Measurements from ENCODE around the gene ATG7. TPM values are rescaled to one million over a fixed set of nuclear protein-coding genes. Genes with fewer than 3 reads are reported as not detected.
"Not testable (repeated sequence)": the region's sequence is repeated elsewhere in the genome, so short reads cannot be mapped to it uniquely, and the experiment has no call there.

ATG7 gene
- total RNA-seq, 1 experiment from 2014 or later, result 35.2 TPM

GRCh38 chr3:11245827-11246662, 26.2 kb upstream of the ATG7 start:
- DNase-seq, result no peak
- no peaks in the 10 kb centered on the region for H3K36me3 ChIP-seq (replicated peaks; ENCODE audit: control insufficient read depth, insufficient read depth, low read length)
- no peak overlapping the region for H3K4me3 ChIP-seq (ENCODE audit: insufficient read depth, low read depth, low read length)
- no peaks in the 10 kb centered on the region for H3K27me3 ChIP-seq (ENCODE audit: control insufficient read depth, insufficient read depth, low read length)

DNA sequence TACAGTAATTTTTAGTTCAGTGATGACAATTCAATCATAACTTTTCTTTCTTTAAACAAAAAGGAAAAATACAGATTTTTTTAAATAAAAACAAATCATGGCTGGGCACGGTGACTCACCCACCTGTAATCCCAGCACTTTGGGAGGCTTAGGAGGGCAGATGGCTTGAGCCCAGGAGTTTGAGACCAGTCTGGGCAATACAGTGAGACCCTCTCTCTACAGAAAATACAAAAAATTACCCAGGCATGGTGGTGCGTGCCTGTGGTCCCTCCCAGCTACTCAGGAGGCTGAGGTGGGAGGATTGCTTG, 25.6 kb upstream of the ATG7 start:
- DNase-seq, result no peak
- Histone ChIP-seq H3K36me3 (replicated peaks; ENCODE audit: control insufficient read depth, insufficient read depth, low read length) (no peaks in the 10 kb centered on the region), H3K27me3 (ENCODE audit: control insufficient read depth, insufficient read depth, low read length) (no peaks in the 10 kb centered on the region), H3K4me3 (ENCODE audit: insufficient read depth, low read depth, low read length) (no peak overlapping the region)

DNA sequence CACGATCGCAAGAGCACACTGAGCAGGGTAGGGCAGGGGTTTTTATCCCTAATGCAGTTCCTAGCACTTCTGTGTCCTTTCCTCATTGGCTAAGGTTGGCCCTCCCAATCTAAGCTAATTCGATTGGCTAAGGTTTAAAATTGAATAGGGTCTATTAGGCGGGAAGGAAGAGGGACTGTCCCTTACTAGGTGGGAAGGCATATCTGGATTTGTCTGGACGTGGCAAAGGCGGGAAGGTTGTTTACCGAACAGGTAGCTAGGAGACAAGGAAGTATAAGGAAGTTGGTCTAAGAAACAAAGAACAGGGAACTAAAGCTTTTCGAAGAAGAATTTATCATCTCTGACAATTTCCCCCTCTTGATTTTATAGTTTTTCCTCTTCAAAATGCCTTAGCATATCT, 24.8 kb upstream of the ATG7 start:
- DNase-seq, result no peak
- H3K27me3 ChIP-seq (ENCODE audit: control insufficient read depth, insufficient read depth, low read length), result no peaks in the 10 kb centered on the region
- H3K36me3 ChIP-seq (replicated peaks; ENCODE audit: control insufficient read depth, insufficient read depth, low read length), result no peaks in the 10 kb centered on the region
- no peak overlapping the region for H3K4me3 ChIP-seq (ENCODE audit: insufficient read depth, low read depth, low read length)

DNA sequence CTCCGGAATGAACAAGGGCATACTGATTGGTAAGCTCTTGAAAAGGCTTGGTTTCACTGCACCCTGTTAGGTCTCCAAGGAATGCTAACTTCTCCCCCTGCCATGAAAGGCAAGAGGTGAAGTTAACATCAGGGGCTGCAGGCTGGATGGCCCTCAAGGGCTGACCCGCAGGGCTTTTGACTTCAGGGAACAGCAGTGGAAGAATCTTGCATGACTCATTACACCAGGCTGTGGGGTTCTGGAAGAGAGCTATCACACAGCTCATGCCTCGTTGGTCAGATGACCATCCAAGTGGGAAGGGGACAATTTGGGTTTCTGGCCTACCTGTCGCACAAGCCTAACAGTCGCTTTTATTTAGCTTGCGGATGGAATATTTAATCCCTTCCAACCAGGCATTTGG, 23.6 kb upstream of the ATG7 start:
- Histone ChIP-seq H3K4me3 (ENCODE audit: insufficient read depth, low read depth, low read length) (no peak overlapping the region), H3K27me3 (ENCODE audit: control insufficient read depth, insufficient read depth, low read length) (no peaks in the 10 kb centered on the region), H3K36me3 (replicated peaks; ENCODE audit: control insufficient read depth, insufficient read depth, low read length) (no peaks in the 10 kb centered on the region)
- no peak for DNase-seq

GRCh38 chr3:11250902-11251806, 21.0 kb upstream of the ATG7 start:
- Histone ChIP-seq H3K36me3 (replicated peaks; ENCODE audit: control insufficient read depth, insufficient read depth, low read length) (no peaks in the 10 kb centered on the region), H3K4me3 (ENCODE audit: insufficient read depth, low read depth, low read length) (no peak overlapping the region), H3K27me3 (ENCODE audit: control insufficient read depth, insufficient read depth, low read length) (no peaks in the 10 kb centered on the region)
- DNase-seq, result no peak

- Histone ChIP-seq H3K27me3 (ENCODE audit: control insufficient read depth, insufficient read depth, low read length) (no peaks in the 10 kb centered on the region), H3K4me3 (ENCODE audit: insufficient read depth, low read depth, low read length) (no peak overlapping the region), H3K36me3 (replicated peaks; ENCODE audit: control insufficient read depth, insufficient read depth, low read length) (no peaks in the 10 kb centered on the region)
- DNase-seq, result no peak
These were observed 20.4 kb upstream of the ATG7 start for GRCh38 chr3:11251807-11252176.

GRCh38 chr3:11254876-11255275, 17.3 kb upstream of the ATG7 start:
- Histone ChIP-seq H3K27me3 (ENCODE audit: control insufficient read depth, insufficient read depth, low read length) (no peaks in the 10 kb centered on the region; the same call in 1 of the 2 replicates), H3K36me3 (replicated peaks; ENCODE audit: control insufficient read depth, insufficient read depth, low read length) (no peaks in the 10 kb centered on the region), H3K4me3 (ENCODE audit: insufficient read depth, low read depth, low read length) (no peak overlapping the region)
- DNase-seq, result no peak

GRCh38 chr3:11255537-11255936, 16.7 kb upstream of the ATG7 start:
- not testable (repeated sequence) for H3K4me3 ChIP-seq (ENCODE audit: insufficient read depth, low read depth, low read length); H3K27me3 ChIP-seq (ENCODE audit: control insufficient read depth, insufficient read depth, low read length); H3K36me3 ChIP-seq (replicated peaks; ENCODE audit: control insufficient read depth, insufficient read depth, low read length); DNase-seq

DNA sequence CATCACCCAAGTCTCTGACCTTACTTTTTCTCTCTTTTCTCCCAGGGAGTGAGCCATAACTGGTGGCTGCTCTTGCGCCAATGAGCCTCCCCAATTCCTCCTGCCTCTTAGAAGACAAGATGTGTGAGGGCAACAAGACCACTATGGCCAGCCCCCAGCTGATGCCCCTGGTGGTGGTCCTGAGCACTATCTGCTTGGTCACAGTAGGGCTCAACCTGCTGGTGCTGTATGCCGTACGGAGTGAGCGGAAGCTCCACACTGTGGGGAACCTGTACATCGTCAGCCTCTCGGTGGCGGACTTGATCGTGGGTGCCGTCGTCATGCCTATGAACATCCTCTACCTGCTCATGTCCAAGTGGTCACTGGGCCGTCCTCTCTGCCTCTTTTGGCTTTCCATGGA, 13.2 kb upstream of the ATG7 start:
- no peaks in the 10 kb centered on the region for H3K36me3 ChIP-seq (replicated peaks; ENCODE audit: control insufficient read depth, insufficient read depth, low read length)
- no peak overlapping the region for H3K4me3 ChIP-seq (ENCODE audit: insufficient read depth, low read depth, low read length)
- DNase-seq, result no peak
- no peaks in the 10 kb centered on the region; the same call in 1 of the 2 replicates for H3K27me3 ChIP-seq (ENCODE audit: control insufficient read depth, insufficient read depth, low read length)

DNA sequence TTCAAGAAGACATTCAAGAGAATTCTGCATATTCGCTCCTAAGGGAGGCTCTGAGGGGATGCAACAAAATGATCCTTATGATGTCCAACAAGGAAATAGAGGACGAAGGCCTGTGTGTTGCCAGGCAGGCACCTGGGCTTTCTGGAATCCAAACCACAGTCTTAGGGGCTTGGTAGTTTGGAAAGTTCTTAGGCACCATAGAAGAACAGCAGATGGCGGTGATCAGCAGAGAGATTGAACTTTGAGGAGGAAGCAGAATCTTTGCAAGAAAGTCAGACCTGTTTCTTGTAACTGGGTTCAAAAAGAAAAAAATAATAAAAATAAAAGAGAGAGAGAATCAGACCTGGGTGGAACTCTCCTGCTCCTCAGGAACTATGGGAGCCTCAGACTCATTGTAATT, 11.7 kb upstream of the ATG7 start:
- no peak for DNase-seq
- H3K27me3 ChIP-seq (ENCODE audit: control insufficient read depth, insufficient read depth, low read length), result no peaks in the 10 kb centered on the region; the same call in none of the 2 replicates
- H3K4me3 ChIP-seq (ENCODE audit: insufficient read depth, low read depth, low read length), result no peak overlapping the region
- H3K36me3 ChIP-seq (replicated peaks; ENCODE audit: control insufficient read depth, insufficient read depth, low read length), result no peaks in the 10 kb centered on the region

DNA sequence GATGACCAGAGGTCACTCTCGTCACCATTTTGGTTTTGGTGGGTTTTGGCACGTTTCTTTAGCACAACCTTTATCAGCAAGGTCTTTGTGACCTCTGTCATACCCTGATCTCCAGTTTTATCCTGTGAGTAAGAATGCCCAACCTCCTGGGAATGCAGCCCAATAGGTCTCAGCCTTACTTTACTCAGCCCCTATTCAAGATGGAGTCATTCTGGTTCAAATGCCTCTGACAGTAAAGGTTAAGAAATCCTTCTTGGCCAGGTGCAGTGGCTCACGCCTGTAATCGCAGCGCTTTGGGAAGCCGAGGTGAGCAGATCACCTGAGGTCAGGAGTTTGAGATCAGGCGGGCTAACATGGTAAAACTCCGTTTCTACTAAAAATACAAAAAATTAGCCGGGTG, 3.2 kb upstream of the ATG7 start:
- Histone ChIP-seq H3K4me3 (ENCODE audit: insufficient read depth, low read depth, low read length) (no peak overlapping the region), H3K27me3 (ENCODE audit: control insufficient read depth, insufficient read depth, low read length) (no peaks in the 10 kb centered on the region; the same call in 1 of the 2 replicates), H3K36me3 (replicated peaks; ENCODE audit: control insufficient read depth, insufficient read depth, low read length) (no peaks in the 10 kb centered on the region)
- no peak for DNase-seq

- H3K4me3 ChIP-seq (ENCODE audit: insufficient read depth, low read depth, low read length), result peak overlapping the region; percentile 97
- no peak for DNase-seq
- H3K36me3 ChIP-seq (replicated peaks; ENCODE audit: control insufficient read depth, insufficient read depth, low read length), result no peaks in the 10 kb centered on the region
These were observed 843 bp downstream of the ATG7 start for GRCh38 chr3:11272906-11273574.

DNA sequence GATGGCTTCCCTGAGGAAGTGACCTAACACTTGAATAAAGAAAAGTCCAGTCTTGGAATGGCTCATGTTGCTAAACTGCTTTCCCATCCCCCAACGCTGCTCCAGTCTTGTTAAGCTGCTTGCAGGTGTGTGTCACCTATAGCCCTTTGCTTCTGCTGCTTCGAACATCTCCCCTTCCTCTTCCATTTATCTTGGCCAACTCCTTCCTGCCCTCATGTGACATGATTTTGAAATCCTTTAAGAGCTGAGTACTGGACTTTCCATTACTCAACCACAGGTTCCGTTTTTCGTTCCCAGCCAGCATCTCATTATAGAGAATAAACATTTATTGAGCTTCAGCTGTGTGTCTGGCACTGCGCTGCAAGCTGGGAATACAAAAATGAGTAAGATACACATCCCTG, 1.7 kb downstream of the ATG7 start:
- no peak for DNase-seq
- no peak overlapping the region for H3K4me3 ChIP-seq (ENCODE audit: insufficient read depth, low read depth, low read length)
- H3K36me3 ChIP-seq (replicated peaks; ENCODE audit: control insufficient read depth, insufficient read depth, low read length), result no peaks in the 10 kb centered on the region
- no peaks in the 10 kb centered on the region for H3K27me3 ChIP-seq (ENCODE audit: control insufficient read depth, insufficient read depth, low read length)

More at GRCh38 chr3:11272906-11273574, 843 bp downstream of the ATG7 start:
- no peaks in the 10 kb centered on the region for H3K27me3 ChIP-seq (ENCODE audit: control insufficient read depth, insufficient read depth, low read length)

GRCh38 chr3:11274566-11275142, 2.5 kb downstream of the ATG7 start:
- H3K27me3 ChIP-seq (ENCODE audit: control insufficient read depth, insufficient read depth, low read length), result no peaks in the 10 kb centered on the region
- DNase-seq, result no peak
- no peak overlapping the region for H3K4me3 ChIP-seq (ENCODE audit: insufficient read depth, low read depth, low read length)

More at GRCh38 chr3:11274566-11275142, 2.5 kb downstream of the ATG7 start:
- no peaks in the 10 kb centered on the region for H3K36me3 ChIP-seq (replicated peaks; ENCODE audit: control insufficient read depth, insufficient read depth, low read length)

All from H7 (cell line).